Panc1 (cell line): ENCODE data around the gene ERC2. TPM values are rescaled to one million over a fixed set of nuclear protein-coding genes. Genes with fewer than 3 reads are reported as not detected.

Source experiments
- ATAC-seq: fragments of 200-7000 bp; cut with Tn5 transposase; 2 replicates; pipeline ENCODE4 v1.9.1; 2020; ENCODE audit warnings: mild to moderate bottlenecking, moderate library complexity
- BruUV-seq: library from RNA; stranded (reverse); fragments of 400-500 nt; replicated peaks from 2 replicates; lab custom pipeline; 2021; lab: Mats Ljungman, UMichigan
- CTCF ChIA-PET: fragments of 300-600 bp; sonication (Branson Sonifier 250); formaldehyde crosslinking; loops from one replicate; lab custom pipeline; 2022; ENCODE audit warnings: antibody characterized with exemption; lab: Charles Lee
- POLR2A ChIA-PET: fragments of 300-600 bp; sonication (Branson Sonifier 250); formaldehyde crosslinking; loops from one replicate; lab custom pipeline; 2022; ENCODE audit warnings: antibody characterized with exemption; lab: Charles Lee
- DNase-seq: peaks from one replicate; pipeline ENCODE4 v3.0.0-alpha.2; 2010; ENCODE audit warnings: low read depth, low spot score
- H3K27ac ChIP-seq: 2 replicates; pipeline ENCODE4 v1.5.1; 2011; ENCODE audit warnings: mild to moderate bottlenecking, low read length, inconsistent platforms
- H3K27me3 ChIP-seq: fragments of 200-500 bp; sonication (Bioruptor generic); 2 replicates; pipeline ENCODE4 v1.6.0; 2014; ENCODE audit warnings: low read length, inconsistent platforms; ENCODE audit not compliant: control insufficient read depth, insufficient read depth
- H3K36me3 ChIP-seq: fragments of 200-500 bp; sonication (Bioruptor generic); 2 replicates; pipeline ENCODE4 v1.5.1; 2014; ENCODE audit warnings: inconsistent platforms, mild to moderate bottlenecking, low read length, moderate library complexity; ENCODE audit not compliant: control insufficient read depth, insufficient read depth
- H3K4me1 ChIP-seq: 2 replicates; pipeline ENCODE4 v1.5.1; 2011; ENCODE audit warnings: inconsistent platforms, mild to moderate bottlenecking, low read length, moderate library complexity; ENCODE audit not compliant: control insufficient read depth, insufficient read depth
- H3K4me3 ChIP-seq, 2 experiments: 2 replicates each; pipeline ENCODE4 v1.5.1; 2011 to 2012; ENCODE audit warnings: low read depth in 2 of 2, low read length in 2 of 2, mild to moderate bottlenecking in 2 of 2, inconsistent platforms in 1 of 2, moderate library complexity in 1 of 2
- H3K9me3 ChIP-seq: fragments of 200-500 bp; sonication (Bioruptor generic); 2 replicates; pipeline ENCODE4 v1.5.1; 2014; ENCODE audit warnings: low read depth, mild to moderate bottlenecking, inconsistent platforms, low read length, moderate library complexity; ENCODE audit not compliant: control insufficient read depth, insufficient read depth
- CTCF ChIP-seq: fragments of 450-650 bp; IDR thresholded peaks from 2 replicates; pipeline ENCODE4 v1.5.1; 2017; ENCODE audit warnings: mild to moderate bottlenecking
- POLR2AphosphoS5 ChIP-seq: IDR thresholded peaks from 2 replicates; pipeline ENCODE4 v1.6.1; 2012; ENCODE audit warnings: mild to moderate bottlenecking, low read depth, low read length, moderate library complexity
- SIN3A ChIP-seq: IDR thresholded peaks from 2 replicates; pipeline ENCODE4 v1.6.1; 2012; ENCODE audit warnings: low read depth, mild to moderate bottlenecking, low read length, moderate library complexity, borderline replicate concordance; ENCODE audit not compliant: insufficient read depth
- TCF7L2 ChIP-seq: IDR thresholded peaks from 2 replicates; pipeline ENCODE4 v1.6.1; 2011; ENCODE audit warnings: mild to moderate bottlenecking, low read depth, low read length, inconsistent platforms
- in situ Hi-C: cut with HindIII; loops from 2 replicates; pipeline ENCODE4 v1.10.0; 2016; ENCODE audit warnings: low sequenced_read_pairs, low pct_unique_long_range_greater_than_20kb
- intact Hi-C: fragments of 100-400 bp; cut with micrococcal nuclease; formaldehyde crosslinking; loops from one replicate; pipeline ENCODE4 v1.10.0; 2022; ENCODE audit not compliant: unreplicated experiment
- total RNA-seq: library from RNA; stranded (reverse); gene quantifications from one replicate; pipeline ENCODE4 v1.2.1, GENCODE V29; 2021; ENCODE audit not compliant: unreplicated experiment
- TF ChIP-seq, protein P1 (sequence below), 2 experiments: IDR thresholded peaks; 2 replicates each; pipeline ENCODE4 v1.6.1; 2011 to 2012; ENCODE audit warnings: low read depth in 2 of 2, control low read depth in 1 of 2, low read length in 1 of 2, mild to moderate bottlenecking in 1 of 2, moderate library complexity in 1 of 2; ENCODE audit not compliant: insufficient read depth in 1 of 2

The ERC2 gene
- total RNA-seq, 1 experiment from 2014 or later, result 0.33 TPM

GRCh38 chr3:55860049-55860721 lies 608.1 kb downstream of the ERC2 start:
- ATAC-seq (no peak), DNase-seq (no peak)
- H3K9me3 ChIP-seq, result no peaks in the 10 kb centered on the region
- TF ChIP-seq, protein P1, sequence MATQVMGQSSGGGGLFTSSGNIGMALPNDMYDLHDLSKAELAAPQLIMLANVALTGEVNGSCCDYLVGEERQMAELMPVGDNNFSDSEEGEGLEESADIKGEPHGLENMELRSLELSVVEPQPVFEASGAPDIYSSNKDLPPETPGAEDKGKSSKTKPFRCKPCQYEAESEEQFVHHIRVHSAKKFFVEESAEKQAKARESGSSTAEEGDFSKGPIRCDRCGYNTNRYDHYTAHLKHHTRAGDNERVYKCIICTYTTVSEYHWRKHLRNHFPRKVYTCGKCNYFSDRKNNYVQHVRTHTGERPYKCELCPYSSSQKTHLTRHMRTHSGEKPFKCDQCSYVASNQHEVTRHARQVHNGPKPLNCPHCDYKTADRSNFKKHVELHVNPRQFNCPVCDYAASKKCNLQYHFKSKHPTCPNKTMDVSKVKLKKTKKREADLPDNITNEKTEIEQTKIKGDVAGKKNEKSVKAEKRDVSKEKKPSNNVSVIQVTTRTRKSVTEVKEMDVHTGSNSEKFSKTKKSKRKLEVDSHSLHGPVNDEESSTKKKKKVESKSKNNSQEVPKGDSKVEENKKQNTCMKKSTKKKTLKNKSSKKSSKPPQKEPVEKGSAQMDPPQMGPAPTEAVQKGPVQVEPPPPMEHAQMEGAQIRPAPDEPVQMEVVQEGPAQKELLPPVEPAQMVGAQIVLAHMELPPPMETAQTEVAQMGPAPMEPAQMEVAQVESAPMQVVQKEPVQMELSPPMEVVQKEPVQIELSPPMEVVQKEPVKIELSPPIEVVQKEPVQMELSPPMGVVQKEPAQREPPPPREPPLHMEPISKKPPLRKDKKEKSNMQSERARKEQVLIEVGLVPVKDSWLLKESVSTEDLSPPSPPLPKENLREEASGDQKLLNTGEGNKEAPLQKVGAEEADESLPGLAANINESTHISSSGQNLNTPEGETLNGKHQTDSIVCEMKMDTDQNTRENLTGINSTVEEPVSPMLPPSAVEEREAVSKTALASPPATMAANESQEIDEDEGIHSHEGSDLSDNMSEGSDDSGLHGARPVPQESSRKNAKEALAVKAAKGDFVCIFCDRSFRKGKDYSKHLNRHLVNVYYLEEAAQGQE (IDR thresholded peaks at IDR 0.05; ENCODE audit: insufficient read depth in 1 of 2, low read depth in 2 of 2, low read length in 1 of 2), result no peak
- TF ChIP-seq POLR2AphosphoS5 (no peak), SIN3A (no peak), TCF7L2 (no peak), CTCF (no peak)
- no peak overlapping the region for H3K4me3 ChIP-seq
- no TSS peak for BruUV-seq
- intact Hi-C loops (no loop called here), in situ Hi-C loops (no loop called here)
- H3K27me3 ChIP-seq, result no peaks in the 10 kb centered on the region
- POLR2A ChIA-PET, result no interaction called here
- H3K36me3 ChIP-seq, result no peaks in the 10 kb centered on the region
- CTCF ChIA-PET, result no interaction called here
- no peak overlapping the region for H3K27ac ChIP-seq
- H3K4me1 ChIP-seq, result no peaks in the 10 kb centered on the region

DNA sequence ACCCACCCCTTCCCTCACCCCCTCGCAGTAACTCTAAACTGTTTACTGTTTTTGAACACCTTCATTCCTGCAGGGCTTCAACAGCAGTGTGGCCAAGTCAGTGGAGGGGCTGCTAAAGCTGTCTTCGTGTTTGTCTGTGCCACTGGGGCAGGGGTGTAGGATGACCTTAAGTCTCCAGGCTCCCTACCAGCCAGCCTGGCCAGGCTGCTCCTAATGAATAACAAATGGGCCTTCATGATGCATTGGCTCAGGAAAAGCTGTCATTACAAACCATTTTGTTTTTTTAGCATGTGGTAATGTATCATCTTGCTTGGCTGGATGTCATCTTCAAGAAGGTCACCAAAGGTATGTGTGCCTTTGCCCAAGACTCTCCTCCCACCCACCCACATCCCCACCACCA lies 609.0 kb downstream of the ERC2 start:
- ChIA-PET POLR2A (no interaction called here), CTCF (no interaction called here)
- in situ Hi-C loops, result no loop called here
- intact Hi-C loops, result no loop called here
- Histone ChIP-seq H3K4me1 (no peaks in the 10 kb centered on the region), H3K4me3 (no peak overlapping the region), H3K9me3 (no peaks in the 10 kb centered on the region), H3K27me3 (no peaks in the 10 kb centered on the region), H3K36me3 (no peaks in the 10 kb centered on the region), H3K27ac (no peak overlapping the region)
- no peak for ATAC-seq
- no peak for DNase-seq
- BruUV-seq, result no TSS peak
- TF ChIP-seq CTCF, result no peak
- TF ChIP-seq POLR2AphosphoS5, result no peak
- no peak for TF ChIP-seq SIN3A
- TF ChIP-seq TCF7L2, result no peak
- TF ChIP-seq, protein P1 (IDR thresholded peaks at IDR 0.05; ENCODE audit: insufficient read depth in 1 of 2, low read depth in 2 of 2, low read length in 1 of 2), result no peak
